Tibial nerve (tissue), 3 donors: ENCODE results near the gene PLCB1.

ENCODE experiments used
- CTCF ChIP-seq, 5 experiments: fragments of 200-600 bp in 3 of 5; fragments of 450-650 bp in 2 of 5; sonication (generic) in 3 of 5; IDR thresholded peaks; one replicate each; pipeline ENCODE4 v1.5.1; 2016 to 2019; ENCODE audit warnings: antibody characterized with exemption in 5 of 5, mild to moderate bottlenecking in 3 of 5, moderate library complexity in 2 of 5
- POLR2A ChIP-seq, 2 donors: fragments of 450-650 bp; IDR thresholded peaks; one replicate each; pipeline ENCODE4 v1.6.1; 2017; ENCODE audit warnings: antibody characterized with exemption in 2 of 2, mild to moderate bottlenecking in 2 of 2, moderate library complexity in 2 of 2

GRCh38 chr20:8330319-8330784 lies 198.3 kb downstream of the PLCB1 start:
- TF ChIP-seq CTCF (IDR thresholded peaks at IDR 0.05) (no peak), POLR2A (IDR thresholded peaks at IDR 0.05) (no peak)
